GM10248 (cell line): ENCODE results near the gene SMAD6.
"Not testable (repeated sequence)": the region's sequence is repeated elsewhere in the genome, so short reads cannot be mapped to it uniquely, and the experiment has no call there.

Source experiments
- CTCF ChIA-PET: fragments of 300-600 bp; sonication (Branson Sonifier 250); formaldehyde crosslinking; extraction: SDS; loops from one replicate; lab custom pipeline; 2021; ENCODE audit warnings: antibody characterized with exemption; lab: Yijun Ruan, JAX
- POLR2A ChIA-PET: fragments of 350-650 bp; sonication (Branson Sonifier 250); formaldehyde crosslinking; extraction: SDS; loops from one replicate; lab custom pipeline; 2020; ENCODE audit warnings: antibody characterized with exemption; lab: Yijun Ruan, JAX
- DNase-seq: peaks from one replicate; pipeline ENCODE4 v3.0.0; 2012; ENCODE audit errors: extremely low spot score
- TF ChIP-seq, protein P1 (sequence below): IDR thresholded peaks from 2 replicates; pipeline ENCODE4 v1.5.1; 2012; ENCODE audit warnings: mild to moderate bottlenecking, low read depth; ENCODE audit errors: extremely low read depth, missing control alignments, control extremely low read depth

Gene SMAD6

GRCh38 chr15:66756295-66756694, 54.3 kb downstream of the SMAD6 start:
- TF ChIP-seq, protein P1, sequence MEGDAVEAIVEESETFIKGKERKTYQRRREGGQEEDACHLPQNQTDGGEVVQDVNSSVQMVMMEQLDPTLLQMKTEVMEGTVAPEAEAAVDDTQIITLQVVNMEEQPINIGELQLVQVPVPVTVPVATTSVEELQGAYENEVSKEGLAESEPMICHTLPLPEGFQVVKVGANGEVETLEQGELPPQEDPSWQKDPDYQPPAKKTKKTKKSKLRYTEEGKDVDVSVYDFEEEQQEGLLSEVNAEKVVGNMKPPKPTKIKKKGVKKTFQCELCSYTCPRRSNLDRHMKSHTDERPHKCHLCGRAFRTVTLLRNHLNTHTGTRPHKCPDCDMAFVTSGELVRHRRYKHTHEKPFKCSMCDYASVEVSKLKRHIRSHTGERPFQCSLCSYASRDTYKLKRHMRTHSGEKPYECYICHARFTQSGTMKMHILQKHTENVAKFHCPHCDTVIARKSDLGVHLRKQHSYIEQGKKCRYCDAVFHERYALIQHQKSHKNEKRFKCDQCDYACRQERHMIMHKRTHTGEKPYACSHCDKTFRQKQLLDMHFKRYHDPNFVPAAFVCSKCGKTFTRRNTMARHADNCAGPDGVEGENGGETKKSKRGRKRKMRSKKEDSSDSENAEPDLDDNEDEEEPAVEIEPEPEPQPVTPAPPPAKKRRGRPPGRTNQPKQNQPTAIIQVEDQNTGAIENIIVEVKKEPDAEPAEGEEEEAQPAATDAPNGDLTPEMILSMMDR = no peak
- no peak for DNase-seq
- CTCF ChIA-PET = interaction anchor here (1.6 kb wide), 1 partner anchor 95 kb away, joined by 4 read pairs; no protein-coding TSS in a partner anchor
- POLR2A ChIA-PET = no interaction called here

DNA sequence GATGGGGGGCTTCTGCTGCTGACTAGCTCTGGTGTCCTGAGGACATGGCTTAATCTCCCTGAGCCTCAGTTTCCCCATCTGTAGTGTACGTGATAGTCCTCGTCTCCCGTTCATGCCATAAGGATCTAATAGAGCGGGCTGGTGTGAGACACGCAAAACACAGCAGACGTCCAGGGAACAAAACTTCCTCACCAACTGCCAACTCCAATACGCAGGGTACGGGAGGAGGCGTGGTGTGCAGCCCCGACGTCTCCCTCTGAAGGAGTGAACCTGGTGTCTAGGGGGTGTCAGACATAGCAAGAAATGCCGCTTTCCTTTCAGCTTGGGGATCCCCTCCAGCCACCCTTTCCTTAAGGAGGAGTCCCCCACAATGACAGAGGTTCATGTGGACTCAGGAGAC, 55.0 kb downstream of the SMAD6 start:
- POLR2A ChIA-PET = no interaction called here
- CTCF ChIA-PET = no interaction called here
- TF ChIP-seq, protein P1 = no peak
- DNase-seq = no peak

GRCh38 chr15:66757521-66757920, 55.5 kb downstream of the SMAD6 start:
- CTCF ChIA-PET = interaction anchor here (1.3 kb wide), 1 partner anchor 139 kb away, joined by 3 read pairs; no protein-coding TSS in a partner anchor
- DNase-seq = no peak
- TF ChIP-seq, protein P1 = no peak
- POLR2A ChIA-PET = no interaction called here

GRCh38 chr15:66758217-66758616, 56.2 kb downstream of the SMAD6 start:
- POLR2A ChIA-PET, DNase-seq: not testable (repeated sequence)
- CTCF ChIA-PET = interaction anchor here (1.3 kb wide), 1 partner anchor 139 kb away, joined by 3 read pairs; no protein-coding TSS in a partner anchor

- TF ChIP-seq, protein P1 = no peak
- DNase-seq = no peak
- POLR2A ChIA-PET = no interaction called here
- CTCF ChIA-PET = interaction anchor here (1.3 kb wide), 1 partner anchor 140 kb away, joined by 3 read pairs; no protein-coding TSS in a partner anchor
These were observed 56.8 kb downstream of the SMAD6 start for GRCh38 chr15:66758844-66759243.

DNA sequence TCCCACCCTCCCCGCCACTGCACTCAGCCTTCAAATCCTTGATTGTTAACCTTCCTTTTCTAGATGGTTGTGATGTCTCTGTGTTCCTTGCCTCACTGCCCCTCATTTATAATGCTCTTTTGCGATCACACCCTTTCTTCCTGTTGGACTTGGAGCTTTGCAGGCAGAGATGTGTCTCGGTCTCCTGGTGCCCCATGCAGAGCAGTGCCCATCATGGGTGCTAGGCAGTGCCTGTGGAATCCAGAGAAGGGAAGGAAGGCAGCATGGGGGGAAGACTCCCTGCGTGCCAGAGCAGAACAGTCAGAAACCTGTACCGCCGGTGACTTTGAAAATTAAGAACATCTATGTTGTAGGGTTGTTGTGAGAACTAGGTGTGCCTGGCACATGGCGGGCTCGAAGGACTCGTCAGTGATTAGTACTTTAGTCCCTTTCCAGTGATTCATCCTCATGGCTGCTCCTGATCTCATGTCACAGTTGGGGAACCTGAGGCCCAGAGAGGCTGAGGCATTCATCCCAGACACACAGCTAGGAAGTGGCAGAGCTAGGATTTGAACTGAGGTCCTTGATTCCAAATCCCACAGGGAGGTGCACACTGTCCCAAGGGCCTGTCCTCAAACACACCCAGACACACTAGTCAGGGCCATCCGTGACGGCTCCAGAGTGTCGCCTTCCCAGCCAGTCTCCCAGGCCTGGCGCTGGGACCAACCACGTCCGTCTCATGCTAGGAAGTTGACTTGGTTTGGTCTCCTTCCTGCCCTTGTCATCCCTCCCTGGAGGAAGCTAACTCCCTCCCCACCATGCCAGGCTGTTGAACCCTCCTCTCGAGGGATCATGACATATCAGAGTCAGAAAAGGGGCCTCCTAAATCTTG, 58.3 kb downstream of the SMAD6 start:
- TF ChIP-seq, protein P1 = no peak
- POLR2A ChIA-PET = no interaction called here
- CTCF ChIA-PET = interaction anchor here (1.4 kb wide), 1 partner anchor 141 kb away, joined by 3 read pairs; no protein-coding TSS in a partner anchor
- DNase-seq = no peak
